Measurements from ENCODE around the gene SLBP. TPM values are rescaled to one million over a fixed set of nuclear protein-coding genes. Genes with fewer than 3 reads are reported as not detected.

Gene SLBP
- total RNA-seq, 1 experiment from 2014 or later = 61.7 TPM

- Histone ChIP-seq H4K20me1 (ENCODE audit: insufficient read depth) (no peaks in the 10 kb centered on the region), H3F3A (ENCODE audit: insufficient read depth, low read depth) (peaks cover 40% of the 10 kb centered on the region; the same call in 1 of the 2 replicates), H3K36me3 (ENCODE audit: low read depth) (peaks cover 32% of the 10 kb centered on the region), H3K79me2 (ENCODE audit: low read depth) (no peaks in the 10 kb centered on the region), H3K27me3 (ENCODE audit: insufficient read depth, low read depth) (no peaks in the 10 kb centered on the region), H3K4me1 (replicated peaks; ENCODE audit: insufficient read depth) (no peaks in the 10 kb centered on the region), H3K27ac (no peak overlapping the region), H3K9me3 (ENCODE audit: insufficient read depth, low read depth) (peaks cover 16% of the 10 kb centered on the region; the same call in 1 of the 2 replicates), H3K9me2 (ENCODE audit: insufficient read depth) (no peaks in the 10 kb centered on the region), H3K4me3 (no peak overlapping the region), H2AFZ (no peak overlapping the region), H3K4me2 (no peak overlapping the region)
- DNase-seq = no peak
- intact Hi-C loops (cut with micrococcal nuclease; ENCODE audit: unreplicated experiment) = no loop called here
- ChIA-PET CTCF (no interaction called here), POLR2A (ENCODE audit: unreplicated experiment) (no interaction called here)
- TF ChIP-seq, protein P1, sequence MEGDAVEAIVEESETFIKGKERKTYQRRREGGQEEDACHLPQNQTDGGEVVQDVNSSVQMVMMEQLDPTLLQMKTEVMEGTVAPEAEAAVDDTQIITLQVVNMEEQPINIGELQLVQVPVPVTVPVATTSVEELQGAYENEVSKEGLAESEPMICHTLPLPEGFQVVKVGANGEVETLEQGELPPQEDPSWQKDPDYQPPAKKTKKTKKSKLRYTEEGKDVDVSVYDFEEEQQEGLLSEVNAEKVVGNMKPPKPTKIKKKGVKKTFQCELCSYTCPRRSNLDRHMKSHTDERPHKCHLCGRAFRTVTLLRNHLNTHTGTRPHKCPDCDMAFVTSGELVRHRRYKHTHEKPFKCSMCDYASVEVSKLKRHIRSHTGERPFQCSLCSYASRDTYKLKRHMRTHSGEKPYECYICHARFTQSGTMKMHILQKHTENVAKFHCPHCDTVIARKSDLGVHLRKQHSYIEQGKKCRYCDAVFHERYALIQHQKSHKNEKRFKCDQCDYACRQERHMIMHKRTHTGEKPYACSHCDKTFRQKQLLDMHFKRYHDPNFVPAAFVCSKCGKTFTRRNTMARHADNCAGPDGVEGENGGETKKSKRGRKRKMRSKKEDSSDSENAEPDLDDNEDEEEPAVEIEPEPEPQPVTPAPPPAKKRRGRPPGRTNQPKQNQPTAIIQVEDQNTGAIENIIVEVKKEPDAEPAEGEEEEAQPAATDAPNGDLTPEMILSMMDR (conservative IDR thresholded peaks at IDR 0.05) = no peak
- TF ChIP-seq EZH2 (IDR thresholded peaks at IDR 0.05; ENCODE audit: low read depth) = no peak
- no TSS peak for BruUV-seq (replicated peaks)
Observed at GRCh38 chr4:1741208-1741607, 29.1 kb upstream of the SLBP start.

DNA sequence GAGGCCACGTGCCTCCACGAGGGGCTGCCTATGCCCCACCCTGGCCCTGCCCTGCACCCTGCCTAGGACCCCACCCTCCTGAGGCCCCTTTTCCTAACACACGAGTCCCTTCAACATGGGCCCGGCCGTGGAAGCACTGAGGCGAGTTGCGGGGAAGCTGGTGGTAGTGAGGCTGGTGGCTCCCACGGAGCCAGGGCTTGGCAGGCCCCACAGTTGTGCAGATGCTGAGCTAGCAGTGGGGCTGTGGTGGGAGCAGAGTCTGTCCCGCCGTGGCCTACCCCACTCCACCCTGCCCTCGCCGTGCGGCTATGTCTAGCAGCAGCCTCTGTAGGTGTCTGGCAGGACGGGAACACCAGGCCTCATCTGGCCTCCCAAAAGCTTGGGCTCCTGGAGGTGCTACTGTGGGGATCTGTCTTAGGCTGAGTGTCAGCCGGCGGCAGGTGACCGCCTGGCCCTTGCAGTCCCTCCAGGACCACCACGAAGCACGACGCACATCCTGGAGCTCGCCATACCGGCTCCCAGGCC lies 28.0 kb upstream of the SLBP start:
- Histone ChIP-seq H4K20me1 (ENCODE audit: insufficient read depth) (no peaks in the 10 kb centered on the region), H3K9me2 (ENCODE audit: insufficient read depth) (no peaks in the 10 kb centered on the region), H3K27me3 (ENCODE audit: insufficient read depth, low read depth) (no peaks in the 10 kb centered on the region), H3K4me1 (replicated peaks; ENCODE audit: insufficient read depth) (no peaks in the 10 kb centered on the region), H3F3A (ENCODE audit: insufficient read depth, low read depth) (peaks cover 33% of the 10 kb centered on the region; the same call in 1 of the 2 replicates), H3K27ac (no peak overlapping the region), H2AFZ (no peak overlapping the region), H3K79me2 (ENCODE audit: low read depth) (no peaks in the 10 kb centered on the region), H3K9me3 (ENCODE audit: insufficient read depth, low read depth) (peaks cover 21% of the 10 kb centered on the region), H3K36me3 (ENCODE audit: low read depth) (peaks cover 39% of the 10 kb centered on the region), H3K4me2 (no peak overlapping the region), H3K4me3 (no peak overlapping the region)
- TF ChIP-seq EZH2 (IDR thresholded peaks at IDR 0.05; ENCODE audit: low read depth) = no peak
- TF ChIP-seq, protein P1 (conservative IDR thresholded peaks at IDR 0.05) = no peak
- intact Hi-C loops (cut with micrococcal nuclease; ENCODE audit: unreplicated experiment) = no loop called here
- POLR2A ChIA-PET (ENCODE audit: unreplicated experiment) = no interaction called here
- no TSS peak for BruUV-seq (replicated peaks)
- CTCF ChIA-PET = no interaction called here
- DNase-seq = no peak

- intact Hi-C loops (cut with micrococcal nuclease; ENCODE audit: unreplicated experiment) = no loop called here
Observed at GRCh38 chr4:1739358-1739757, 27.2 kb upstream of the SLBP start.

More at GRCh38 chr4:1739358-1739757, 27.2 kb upstream of the SLBP start:
- no peak for DNase-seq
- Histone ChIP-seq H3K36me3 (ENCODE audit: low read depth) (peaks cover 46% of the 10 kb centered on the region), H3F3A (ENCODE audit: insufficient read depth, low read depth) (peaks cover 25% of the 10 kb centered on the region; the same call in 1 of the 2 replicates), H4K20me1 (ENCODE audit: insufficient read depth) (no peaks in the 10 kb centered on the region), H3K4me2 (no peak overlapping the region), H3K4me3 (no peak overlapping the region), H2AFZ (no peak overlapping the region), H3K27me3 (ENCODE audit: insufficient read depth, low read depth) (no peaks in the 10 kb centered on the region), H3K27ac (no peak overlapping the region), H3K9me3 (ENCODE audit: insufficient read depth, low read depth) (peaks cover 21% of the 10 kb centered on the region), H3K4me1 (replicated peaks; ENCODE audit: insufficient read depth) (no peaks in the 10 kb centered on the region), H3K9me2 (ENCODE audit: insufficient read depth) (no peaks in the 10 kb centered on the region), H3K79me2 (ENCODE audit: low read depth) (peaks cover 6% of the 10 kb centered on the region)
- CTCF ChIA-PET = no interaction called here
- no TSS peak for BruUV-seq (replicated peaks)
- no peak for TF ChIP-seq EZH2 (IDR thresholded peaks at IDR 0.05; ENCODE audit: low read depth)
- TF ChIP-seq, protein P1 (conservative IDR thresholded peaks at IDR 0.05) = no peak
- POLR2A ChIA-PET (ENCODE audit: unreplicated experiment) = no interaction called here

Measured in PC-9 (cell line).